Activated naive CD4-positive, alpha-beta T cell treated with anti-CD3 and anti-CD28 coated beads for 36 hours (primary cell): ENCODE data around the gene PAQR7. TPM values are rescaled to one million over a fixed set of nuclear protein-coding genes. Genes with fewer than 3 reads are reported as not detected.
A peak's percentile ranks its signal among the peaks of the same experiment; 100 is the strongest.

Source experiments
- CTCF ChIA-PET: fragments of 350-600 bp; sonication (Branson Sonifier 250); formaldehyde crosslinking; loops from one replicate; lab custom pipeline; 2021; ENCODE audit warnings: antibody characterized with exemption; lab: Charles Lee
- DNase-seq: peaks from one replicate; pipeline ENCODE4 v3.0.0-alpha.2; 2020
- H3K27ac Mint-ChIP-seq: one replicate; pipeline ENCODE4 v1.8.0; 2021; ENCODE audit warnings: mild to moderate bottlenecking, mixed read lengths
- H3K27me3 Mint-ChIP-seq: one replicate; pipeline ENCODE4 v1.8.0; 2021; ENCODE audit warnings: low read depth, mixed read lengths
- H3K36me3 Mint-ChIP-seq: one replicate; pipeline ENCODE4 v1.8.0; 2021; ENCODE audit warnings: low read depth, mixed read lengths
- H3K4me1 Mint-ChIP-seq: one replicate; pipeline ENCODE4 v1.8.0; 2021; ENCODE audit warnings: low read depth, mixed read lengths
- H3K4me3 Mint-ChIP-seq: one replicate; pipeline ENCODE4 v1.8.0; 2021; ENCODE audit warnings: mild to moderate bottlenecking, moderate library complexity, mixed read lengths
- H3K9me3 Mint-ChIP-seq: one replicate; pipeline ENCODE4 v1.8.0; 2021; ENCODE audit warnings: mixed read lengths
- intact Hi-C: fragments of 100-400 bp; cut with micrococcal nuclease; formaldehyde crosslinking; loops from one replicate; pipeline ENCODE4 v1.15.1; 2023
- total RNA-seq, 2 experiments: library from RNA; stranded (reverse); gene quantifications; one replicate each; pipeline ENCODE4 v1.2.3, GENCODE V29; 2021

PAQR7 gene
- total RNA-seq, 2 experiments from 2014 or later = 2.8 to 3.1 TPM

GRCh38 chr1:25871086-25871703 is 4.3 kb downstream of the PAQR7 start:
- no peak overlapping the region for H3K4me3 Mint-ChIP-seq
- peaks cover under 1% of the 10 kb centered on the region for H3K36me3 Mint-ChIP-seq
- H3K27me3 Mint-ChIP-seq = no peaks in the 10 kb centered on the region
- peaks cover 8% of the 10 kb centered on the region for H3K4me1 Mint-ChIP-seq
- DNase-seq = no peak
- CTCF ChIA-PET = interaction anchor here (0.6 to 0.9 kb wide), 2 partner anchors 9 to 301 kb away, joined by 3 read pairs; partner anchors contain the start of gene ZNF593OS
- no peak overlapping the region for H3K27ac Mint-ChIP-seq
- intact Hi-C loops = no loop called here
- H3K9me3 Mint-ChIP-seq = no peaks in the 10 kb centered on the region

- Mint-ChIP-seq H3K36me3 (peaks cover 1% of the 10 kb centered on the region), H3K27ac (no peak overlapping the region), H3K27me3 (no peaks in the 10 kb centered on the region), H3K9me3 (no peaks in the 10 kb centered on the region), H3K4me3 (no peak overlapping the region), H3K4me1 (peaks cover 6% of the 10 kb centered on the region)
- CTCF ChIA-PET = interaction anchor here (0.6 to 0.9 kb wide), 2 partner anchors 9 to 301 kb away, joined by 3 read pairs; partner anchors contain the start of gene ZNF593OS
- no peak for DNase-seq
- intact Hi-C loops = no loop called here
Observed at GRCh38 chr1:25870614-25871013, 4.9 kb downstream of the PAQR7 start.

- CTCF ChIA-PET = interaction anchor here (0.9 kb wide), 1 partner anchor 8 kb away, joined by 3 read pairs; no protein-coding TSS in a partner anchor
Observed at GRCh38 chr1:25869909-25870606, 5.5 kb downstream of the PAQR7 start.

GRCh38 chr1:25867210-25867991 is 8.1 kb downstream of the PAQR7 start:
- Mint-ChIP-seq H3K27me3 (no peaks in the 10 kb centered on the region), H3K36me3 (peaks cover 1% of the 10 kb centered on the region), H3K4me3 (no peak overlapping the region), H3K27ac (no peak overlapping the region), H3K4me1 (no peaks in the 10 kb centered on the region), H3K9me3 (no peaks in the 10 kb centered on the region)
- intact Hi-C loops = no loop called here
- CTCF ChIA-PET = interaction anchor here (1.3 kb wide), 1 partner anchor 12 kb away, joined by 6 read pairs; no protein-coding TSS in a partner anchor
- DNase-seq = no peak

More at GRCh38 chr1:25869909-25870606, 5.5 kb downstream of the PAQR7 start:
- intact Hi-C loops = no loop called here
- DNase-seq = no peak
- no peaks in the 10 kb centered on the region for H3K27me3 Mint-ChIP-seq
- H3K27ac Mint-ChIP-seq = no peak overlapping the region
- H3K4me1 Mint-ChIP-seq = peaks cover 6% of the 10 kb centered on the region
- no peaks in the 10 kb centered on the region for H3K9me3 Mint-ChIP-seq
- H3K36me3 Mint-ChIP-seq = peaks cover 1% of the 10 kb centered on the region
- H3K4me3 Mint-ChIP-seq = no peak overlapping the region

GRCh38 chr1:25866288-25866687 is 9.2 kb downstream of the PAQR7 start:
- H3K4me1 Mint-ChIP-seq = no peaks in the 10 kb centered on the region
- H3K27ac Mint-ChIP-seq = no peak overlapping the region
- intact Hi-C loops = no loop called here
- no peak overlapping the region for H3K4me3 Mint-ChIP-seq
- DNase-seq = no peak
- peaks cover 1% of the 10 kb centered on the region for H3K36me3 Mint-ChIP-seq
- H3K9me3 Mint-ChIP-seq = no peaks in the 10 kb centered on the region
- CTCF ChIA-PET = no interaction called here
- H3K27me3 Mint-ChIP-seq = no peaks in the 10 kb centered on the region

- Mint-ChIP-seq H3K27me3 (no peaks in the 10 kb centered on the region), H3K27ac (no peak overlapping the region), H3K4me1 (peaks cover 5% of the 10 kb centered on the region), H3K36me3 (peaks cover 1% of the 10 kb centered on the region), H3K4me3 (no peak overlapping the region), H3K9me3 (no peaks in the 10 kb centered on the region)
- DNase-seq = no peak
- CTCF ChIA-PET = no interaction called here
- intact Hi-C loops = no loop called here
Observed at GRCh38 chr1:25864434-25864833, 11.1 kb downstream of the PAQR7 start.

- Mint-ChIP-seq H3K9me3 (no peaks in the 10 kb centered on the region), H3K4me1 (peaks cover 10% of the 10 kb centered on the region), H3K27me3 (no peaks in the 10 kb centered on the region), H3K27ac (no peak overlapping the region), H3K36me3 (peaks cover 1% of the 10 kb centered on the region), H3K4me3 (no peak overlapping the region)
- no peak for DNase-seq
- intact Hi-C loops = no loop called here
- CTCF ChIA-PET = no interaction called here
Observed at GRCh38 chr1:25863486-25864262, 11.8 kb downstream of the PAQR7 start.

GRCh38 chr1:25862785-25863485 is 12.6 kb downstream of the PAQR7 start:
- DNase-seq = no peak
- Mint-ChIP-seq H3K27me3 (no peaks in the 10 kb centered on the region), H3K27ac (no peak overlapping the region), H3K36me3 (peaks cover 1% of the 10 kb centered on the region), H3K4me1 (peaks cover 15% of the 10 kb centered on the region), H3K9me3 (no peaks in the 10 kb centered on the region), H3K4me3 (no peak overlapping the region)
- intact Hi-C loops = no loop called here
- CTCF ChIA-PET = interaction anchor here (1.3 kb wide), 1 partner anchor 8 kb away, joined by 3 read pairs; no protein-coding TSS in a partner anchor

- DNase-seq = no peak
- intact Hi-C loops = no loop called here
- H3K27me3 Mint-ChIP-seq = no peaks in the 10 kb centered on the region
- peaks cover 1% of the 10 kb centered on the region for H3K36me3 Mint-ChIP-seq
- peaks cover 15% of the 10 kb centered on the region for H3K4me1 Mint-ChIP-seq
- H3K4me3 Mint-ChIP-seq = no peak overlapping the region
- CTCF ChIA-PET = interaction anchor here (1.3 kb wide), 1 partner anchor 9 kb away, joined by 3 read pairs; no protein-coding TSS in a partner anchor
- no peaks in the 10 kb centered on the region for H3K9me3 Mint-ChIP-seq
- H3K27ac Mint-ChIP-seq = no peak overlapping the region
Observed at GRCh38 chr1:25861316-25862286, 13.9 kb downstream of the PAQR7 start.

- DNase-seq = peak; percentile 92
- Mint-ChIP-seq H3K9me3 (no peaks in the 10 kb centered on the region), H3K4me3 (peak within 1 kb of the TSS; percentile 92), H3K4me1 (peaks cover 15% of the 10 kb centered on the region), H3K27me3 (no peaks in the 10 kb centered on the region), H3K27ac (peak within 1 kb of the TSS; percentile 87), H3K36me3 (no peaks in the 10 kb centered on the region)
- CTCF ChIA-PET = interaction anchor here (0.5 to 1.0 kb wide), 3 partner anchors 36 to 238 kb away, joined by 3 to 6 read pairs (median 4); no protein-coding TSS in a partner anchor
- intact Hi-C loops = loop anchor here (1.0 kb wide), 3 partner anchors 16 to 139 kb away; partner anchors contain the start of genes PAFAH2 and PAQR7
Observed at GRCh38 chr1:25858906-25859789, 16.4 kb downstream of the PAQR7 start, which contains the start of gene AUNIP. Gene AUNIP, minus strand, starts transcription at chr1:25859457. Its CDS starts 100 bp downstream, at chr1:25859357.
